Keratinocyte (primary cell): ENCODE results near the gene CILP. TPM values are rescaled to one million over a fixed set of nuclear protein-coding genes. Genes with fewer than 3 reads are reported as not detected.

Experiments used
- DNase-seq: peaks from one replicate; pipeline ENCODE4 v3.0.0-alpha.2; 2011; ENCODE audit warnings: low read depth, missing footprints, low spot score
- FAIRE-seq: peaks from 2 replicates; lab custom pipeline; 2011; peaks lifted over from hg19 to GRCh38; lab: Jason Lieb, UNC
- H2AFZ ChIP-seq: 2 replicates; pipeline ENCODE4 v1.6.0; 2012; ENCODE audit warnings: low read length, control low read depth, inconsistent platforms; ENCODE audit not compliant: control insufficient read depth
- H3K27ac ChIP-seq: 2 replicates; pipeline ENCODE4 v1.5.1; 2011; ENCODE audit warnings: low read length; ENCODE audit not compliant: control insufficient read depth, insufficient read depth
- H3K27me3 ChIP-seq: 3 replicates; pipeline ENCODE4 v1.6.0; 2011; ENCODE audit warnings: low read length; ENCODE audit not compliant: control insufficient read depth, insufficient read depth; ENCODE audit errors: extremely low read depth
- H3K36me3 ChIP-seq, 2 experiments: 2 replicates in 1 of 2; 3 replicates in 1 of 2; pipeline ENCODE4 v1.5.1; 2011; ENCODE audit warnings: low read length in 2 of 2, mild to moderate bottlenecking in 1 of 2; ENCODE audit not compliant: control insufficient read depth in 2 of 2, insufficient read depth in 2 of 2; ENCODE audit errors: extremely low read depth in 1 of 2
- H3K4me1 ChIP-seq: 3 replicates; pipeline ENCODE4 v1.5.1; 2011; ENCODE audit warnings: low read length; ENCODE audit not compliant: control insufficient read depth, insufficient read depth; ENCODE audit errors: extremely low read depth
- H3K4me2 ChIP-seq: 3 replicates; pipeline ENCODE4 v1.6.0; 2011; ENCODE audit warnings: low read depth, low read length; ENCODE audit not compliant: control insufficient read depth, insufficient read depth; ENCODE audit errors: extremely low read depth
- H3K4me3 ChIP-seq, 3 experiments: fragments of 200-600 bp in 1 of 3; sonication (generic) in 1 of 3; 2 replicates in 2 of 3; 3 replicates in 1 of 3; pipeline ENCODE4 v1.5.1; 2011 to 2016; ENCODE audit warnings: low read length in 3 of 3, mild to moderate bottlenecking in 3 of 3, control low read depth in 2 of 3, inconsistent platforms in 1 of 3, low read depth in 1 of 3, mixed read lengths in 1 of 3, mixed run types in 1 of 3, moderate library complexity in 1 of 3; ENCODE audit not compliant: control insufficient read depth in 2 of 3, insufficient read depth in 2 of 3; ENCODE audit errors: extremely low read depth in 1 of 3
- H3K79me2 ChIP-seq: 2 replicates; pipeline ENCODE4 v1.6.0; 2012; ENCODE audit warnings: low read length; ENCODE audit not compliant: control insufficient read depth, insufficient read depth
- H3K9ac ChIP-seq: 3 replicates; pipeline ENCODE4 v1.6.0; 2011; ENCODE audit warnings: low read length; ENCODE audit not compliant: control insufficient read depth, insufficient read depth; ENCODE audit errors: extremely low read depth
- H3K9me1 ChIP-seq: 3 replicates; pipeline ENCODE4 v1.6.0; 2011; ENCODE audit warnings: low read length; ENCODE audit not compliant: control insufficient read depth, insufficient read depth; ENCODE audit errors: extremely low read depth
- H3K9me3 ChIP-seq: 2 replicates; pipeline ENCODE4 v1.5.1; 2012; ENCODE audit warnings: low read depth, low read length; ENCODE audit not compliant: control insufficient read depth
- H4K20me1 ChIP-seq: 3 replicates; pipeline ENCODE4 v1.6.0; 2011; ENCODE audit warnings: low read length; ENCODE audit not compliant: control insufficient read depth, insufficient read depth; ENCODE audit errors: extremely low read depth
- EZH2 ChIP-seq: IDR thresholded peaks from one replicate; pipeline ENCODE4 v1.6.1; 2012; ENCODE audit warnings: inconsistent platforms, mild to moderate bottlenecking, low read length, moderate library complexity
- dilution Hi-C: fragments of 300-500 bp; cut with MboI; formaldehyde crosslinking; loops from one replicate; pipeline ENCODE4 v1.7.0; 2020; ENCODE audit warnings: low sequenced_read_pairs; ENCODE audit not compliant: extremely low pct_ligation_motif_present
- polyA plus RNA-seq, 5 experiments: library from polyadenylated mRNA; depleted of rRNA in 3 of 5; stranded (reverse) in 3 of 5; stranded (forward) in 1 of 5; unstranded in 1 of 5; fragments of >200 nt; gene quantifications; 1 replicate in 1 of 5; 2 replicates in 3 of 5; 3 replicates in 1 of 5; pipeline versions ENCODE4 v1.2.1 to v1.2.3, GENCODE V29; 2011 to 2012; ENCODE audit warnings: missing spikeins in 2 of 5, low read depth in 1 of 5, low replicate concordance in 1 of 5
- TF ChIP-seq, protein P1 (sequence below), 3 experiments: IDR thresholded peaks in 1 of 3; conservative IDR thresholded peaks in 1 of 3; optimal IDR thresholded peaks in 1 of 3; 2 replicates in 2 of 3; 3 replicates in 1 of 3; pipeline versions ENCODE3 to v1.5.1; 2011; ENCODE audit warnings: low read length in 3 of 3, mild to moderate bottlenecking in 3 of 3, moderate library complexity in 2 of 3, control low read depth in 1 of 3, inconsistent platforms in 1 of 3; ENCODE audit not compliant: insufficient read depth in 2 of 3; ENCODE audit errors: extremely low read depth in 1 of 3

The CILP gene
- polyA plus RNA-seq, 1 donor (not counting 4 experiments of a cell fraction or from before 2014, with no cell fraction given) = not detected

DNA sequence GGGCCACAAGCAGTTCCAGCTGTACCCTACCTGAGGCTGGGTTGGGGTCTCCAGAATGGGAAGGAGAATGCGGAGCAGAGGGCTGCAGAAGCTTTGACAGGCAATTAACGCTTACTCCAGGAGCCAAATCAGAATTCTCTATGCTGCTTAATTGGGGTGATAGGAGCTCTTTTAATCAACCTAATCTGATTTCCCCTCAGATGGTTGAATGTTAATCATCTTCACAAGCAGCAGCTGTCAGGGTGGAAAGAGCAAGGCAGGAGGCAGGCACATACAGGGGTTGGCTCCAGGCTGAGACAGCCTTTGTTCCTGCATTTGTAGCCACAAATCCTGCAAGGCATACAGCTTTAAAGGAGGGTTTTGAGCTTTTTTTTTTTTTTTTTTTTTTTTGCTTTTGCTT lies 2.6 kb downstream of the CILP start:
- Histone ChIP-seq H4K20me1 (no peaks in the 10 kb centered on the region), H2AFZ (no peak overlapping the region), H3K4me2 (no peak overlapping the region), H3K9ac (no peak overlapping the region), H3K27me3 (no peaks in the 10 kb centered on the region), H3K9me1 (no peaks in the 10 kb centered on the region), H3K36me3 (no peaks in the 10 kb centered on the region), H3K79me2 (no peaks in the 10 kb centered on the region), H3K9me3 (no peaks in the 10 kb centered on the region), H3K27ac (no peak overlapping the region), H3K4me1 (no peaks in the 10 kb centered on the region), H3K4me3 (no peak overlapping the region)
- FAIRE-seq (no peak), DNase-seq (no peak)
- dilution Hi-C loops = no loop called here
- no peak for TF ChIP-seq EZH2
- TF ChIP-seq, protein P1, sequence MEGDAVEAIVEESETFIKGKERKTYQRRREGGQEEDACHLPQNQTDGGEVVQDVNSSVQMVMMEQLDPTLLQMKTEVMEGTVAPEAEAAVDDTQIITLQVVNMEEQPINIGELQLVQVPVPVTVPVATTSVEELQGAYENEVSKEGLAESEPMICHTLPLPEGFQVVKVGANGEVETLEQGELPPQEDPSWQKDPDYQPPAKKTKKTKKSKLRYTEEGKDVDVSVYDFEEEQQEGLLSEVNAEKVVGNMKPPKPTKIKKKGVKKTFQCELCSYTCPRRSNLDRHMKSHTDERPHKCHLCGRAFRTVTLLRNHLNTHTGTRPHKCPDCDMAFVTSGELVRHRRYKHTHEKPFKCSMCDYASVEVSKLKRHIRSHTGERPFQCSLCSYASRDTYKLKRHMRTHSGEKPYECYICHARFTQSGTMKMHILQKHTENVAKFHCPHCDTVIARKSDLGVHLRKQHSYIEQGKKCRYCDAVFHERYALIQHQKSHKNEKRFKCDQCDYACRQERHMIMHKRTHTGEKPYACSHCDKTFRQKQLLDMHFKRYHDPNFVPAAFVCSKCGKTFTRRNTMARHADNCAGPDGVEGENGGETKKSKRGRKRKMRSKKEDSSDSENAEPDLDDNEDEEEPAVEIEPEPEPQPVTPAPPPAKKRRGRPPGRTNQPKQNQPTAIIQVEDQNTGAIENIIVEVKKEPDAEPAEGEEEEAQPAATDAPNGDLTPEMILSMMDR (optimal IDR thresholded peaks at IDR 0.05 in 1 of 3, IDR thresholded peaks at IDR 0.05 in 1 of 3, conservative IDR thresholded peaks at IDR 0.05 in 1 of 3; ENCODE audit: extremely low read depth in 1 of 3, insufficient read depth in 2 of 3, low read length in 3 of 3) = no peak

DNA sequence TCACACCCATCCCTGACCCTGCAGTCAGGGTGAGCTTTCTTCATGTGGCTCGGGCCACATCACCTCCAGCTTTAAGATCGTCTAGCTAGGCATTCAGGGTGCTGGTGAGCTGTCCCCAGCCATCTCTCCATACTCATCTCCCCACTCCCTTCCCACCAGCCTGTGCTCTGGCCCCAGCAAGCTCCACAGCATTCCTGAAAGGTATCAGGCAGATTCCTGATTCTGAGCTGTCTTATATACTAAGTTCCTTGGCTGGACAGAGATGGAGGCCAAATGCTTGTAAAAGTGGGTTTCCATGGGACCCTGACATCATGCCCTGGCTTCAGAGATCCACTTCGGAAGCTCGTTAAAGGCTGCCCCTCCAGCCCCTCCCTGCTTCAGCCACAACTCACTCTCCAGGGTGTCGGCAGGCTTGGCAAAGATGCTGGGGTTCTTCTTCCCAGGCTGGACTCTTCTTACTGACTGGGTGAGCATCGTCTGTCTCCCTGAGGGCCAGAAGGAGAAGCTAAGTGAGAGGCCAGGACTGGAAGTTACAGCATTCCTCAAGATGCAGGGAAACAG lies 3.9 kb downstream of the CILP start:
- DNase-seq = no peak
- Histone ChIP-seq H2AFZ (no peak overlapping the region), H4K20me1 (no peaks in the 10 kb centered on the region), H3K9ac (no peak overlapping the region), H3K36me3 (no peaks in the 10 kb centered on the region), H3K9me1 (no peaks in the 10 kb centered on the region), H3K4me3 (no peak overlapping the region), H3K4me1 (no peaks in the 10 kb centered on the region), H3K27ac (no peak overlapping the region), H3K27me3 (no peaks in the 10 kb centered on the region), H3K79me2 (no peaks in the 10 kb centered on the region), H3K4me2 (no peak overlapping the region), H3K9me3 (no peaks in the 10 kb centered on the region)
- no peak for TF ChIP-seq EZH2
- TF ChIP-seq, protein P1 (optimal IDR thresholded peaks at IDR 0.05 in 1 of 3, IDR thresholded peaks at IDR 0.05 in 1 of 3, conservative IDR thresholded peaks at IDR 0.05 in 1 of 3; ENCODE audit: extremely low read depth in 1 of 3, insufficient read depth in 2 of 3, low read length in 3 of 3) = no peak
- dilution Hi-C loops = no loop called here
- FAIRE-seq = no peak
